ENCODE results near the gene TCERG1L. TPM values are rescaled to one million over a fixed set of nuclear protein-coding genes. Genes with fewer than 3 reads are reported as not detected.

The TCERG1L gene
- total RNA-seq, 4 donors from 2014 or later, result 0.41 TPM; not detected in 3

- Histone ChIP-seq H3K9me3 (no peaks in the 10 kb centered on the region), H3K27me3 (no peaks in the 10 kb centered on the region), H3K4me1 (no peaks in the 10 kb centered on the region), H3K4me3 (no peak overlapping the region), H3K27ac (no peak overlapping the region), H3K36me3 (no peaks in the 10 kb centered on the region)
- no peak for DNase-seq
- intact Hi-C loops (cut with DNase I; ENCODE audit: low total_unique reads), result no loop called here
- no peak for TF ChIP-seq CTCF (IDR thresholded peaks at IDR 0.05)
- TF ChIP-seq POLR2A (IDR thresholded peaks at IDR 0.05), result no peak
Observed at GRCh38 chr10:131233611-131234258, 77.8 kb downstream of the TCERG1L start.

GRCh38 chr10:131231965-131232541 is 79.5 kb downstream of the TCERG1L start:
- no peak for DNase-seq
- no peaks in the 10 kb centered on the region for H3K27me3 ChIP-seq
- intact Hi-C loops (cut with DNase I; ENCODE audit: low total_unique reads), result no loop called here
- no peak overlapping the region for H3K4me3 ChIP-seq
- H3K9me3 ChIP-seq, result no peaks in the 10 kb centered on the region
- H3K4me1 ChIP-seq, result no peaks in the 10 kb centered on the region
- H3K36me3 ChIP-seq, result no peaks in the 10 kb centered on the region
- TF ChIP-seq CTCF (IDR thresholded peaks at IDR 0.05) (no peak), POLR2A (IDR thresholded peaks at IDR 0.05) (no peak)
- H3K27ac ChIP-seq, result no peak overlapping the region

GRCh38 chr10:131231323-131231964 is 80.1 kb downstream of the TCERG1L start:
- Histone ChIP-seq H3K36me3 (no peaks in the 10 kb centered on the region), H3K9me3 (no peaks in the 10 kb centered on the region), H3K27ac (no peak overlapping the region), H3K4me1 (no peaks in the 10 kb centered on the region), H3K27me3 (no peaks in the 10 kb centered on the region), H3K4me3 (no peak overlapping the region)
- DNase-seq, result no peak
- TF ChIP-seq CTCF (IDR thresholded peaks at IDR 0.05) (no peak), POLR2A (IDR thresholded peaks at IDR 0.05) (no peak)
- intact Hi-C loops (cut with DNase I; ENCODE audit: low total_unique reads), result no loop called here

GRCh38 chr10:131230641-131231322 is 80.7 kb downstream of the TCERG1L start:
- Histone ChIP-seq H3K27ac (no peak overlapping the region), H3K4me3 (no peak overlapping the region), H3K4me1 (no peaks in the 10 kb centered on the region), H3K27me3 (no peaks in the 10 kb centered on the region), H3K9me3 (no peaks in the 10 kb centered on the region), H3K36me3 (no peaks in the 10 kb centered on the region)
- intact Hi-C loops (cut with DNase I; ENCODE audit: low total_unique reads), result no loop called here
- no peak for DNase-seq
- TF ChIP-seq CTCF (IDR thresholded peaks at IDR 0.05) (no peak), POLR2A (IDR thresholded peaks at IDR 0.05) (no peak)

GRCh38 chr10:131230166-131230565 is 81.4 kb downstream of the TCERG1L start:
- no peaks in the 10 kb centered on the region for H3K4me1 ChIP-seq
- H3K36me3 ChIP-seq, result no peaks in the 10 kb centered on the region
- no peaks in the 10 kb centered on the region for H3K27me3 ChIP-seq
- no peak overlapping the region for H3K4me3 ChIP-seq
- H3K27ac ChIP-seq, result no peak overlapping the region
- H3K9me3 ChIP-seq, result no peaks in the 10 kb centered on the region
- intact Hi-C loops (cut with DNase I; ENCODE audit: low total_unique reads), result no loop called here
- DNase-seq, result no peak
- TF ChIP-seq POLR2A (IDR thresholded peaks at IDR 0.05), result no peak
- TF ChIP-seq CTCF (IDR thresholded peaks at IDR 0.05), result no peak
